Liver (tissue), 9 donors: Measurements from ENCODE around the gene NOL4L. TPM values are rescaled to one million over a fixed set of nuclear protein-coding genes. Genes with fewer than 3 reads are reported as not detected.
"Not testable (repeated sequence)": the region's sequence is repeated elsewhere in the genome, so short reads cannot be mapped to it uniquely, and the experiment has no call there.

Source experiments
- DNase-seq: peaks from one replicate; pipeline ENCODE4 v3.0.0-alpha.2; 2017; ENCODE audit warnings: low spot score
- H3K27ac ChIP-seq, 2 donors: one replicate each; pipeline ENCODE4 v1.7.0; 2013; ENCODE audit warnings: inconsistent platforms in 2 of 2, low read length in 2 of 2, control low read depth in 1 of 2, low read depth in 1 of 2, mild to moderate bottlenecking in 1 of 2
- H3K27me3 ChIP-seq, 4 donors: one replicate each; pipeline versions ENCODE4 v1.6.1 to v1.7.0; 2013; ENCODE audit warnings: low read length in 3 of 4, inconsistent platforms in 1 of 4, mild to moderate bottlenecking in 1 of 4, moderate library complexity in 1 of 4; ENCODE audit not compliant: control insufficient read depth in 4 of 4, insufficient read depth in 4 of 4
- H3K36me3 ChIP-seq, 4 donors: one replicate each; pipeline versions ENCODE4 v1.6.1 to v1.7.0; 2013; ENCODE audit warnings: low read length in 3 of 4, mild to moderate bottlenecking in 3 of 4, low read depth in 1 of 4, moderate library complexity in 1 of 4; ENCODE audit not compliant: control insufficient read depth in 4 of 4, insufficient read depth in 3 of 4
- H3K4me1 ChIP-seq, 4 donors: one replicate each; pipeline versions ENCODE4 v1.6.1 to v1.7.0; 2013; ENCODE audit warnings: low read length in 3 of 4, mild to moderate bottlenecking in 3 of 4, moderate library complexity in 1 of 4; ENCODE audit not compliant: control insufficient read depth in 4 of 4, insufficient read depth in 4 of 4
- H3K4me3 ChIP-seq, 3 donors: one replicate each; pipeline versions ENCODE4 v1.6.1 to v1.7.0; 2013; ENCODE audit warnings: low read length in 3 of 3, control low read depth in 1 of 3, low read depth in 1 of 3, mild to moderate bottlenecking in 1 of 3
- H3K9ac ChIP-seq, 2 donors: one replicate each; pipeline ENCODE4 v1.7.0; 2013; ENCODE audit warnings: low read length in 2 of 2, mild to moderate bottlenecking in 2 of 2, moderate library complexity in 2 of 2, control low read depth in 1 of 2, low read depth in 1 of 2
- H3K9me3 ChIP-seq, 4 donors: one replicate each; pipeline versions ENCODE4 v1.6.1 to v1.7.0; 2013; ENCODE audit warnings: low read length in 3 of 4; ENCODE audit not compliant: control insufficient read depth in 4 of 4
- FOXA1 ChIP-seq: IDR thresholded peaks from 2 replicates; pipeline ENCODE4 v1.6.1; 2016; ENCODE audit warnings: antibody characterized with exemption
- FOXA2 ChIP-seq: IDR thresholded peaks from 2 replicates; pipeline ENCODE4 v1.6.1; 2016; ENCODE audit warnings: antibody characterized with exemption
- HNF4A ChIP-seq, 2 donors: conservative IDR thresholded peaks; 2 replicates each; pipeline ENCODE4 v1.6.1; 2016; ENCODE audit warnings: antibody characterized with exemption in 2 of 2, mild to moderate bottlenecking in 2 of 2
- JUND ChIP-seq, 2 donors: IDR thresholded peaks; 2 replicates each; pipeline ENCODE4 v1.6.1; 2016; ENCODE audit warnings: antibody characterized with exemption in 2 of 2
- NR2F2 ChIP-seq: IDR thresholded peaks from 2 replicates; pipeline ENCODE4 v1.6.1; 2016; ENCODE audit warnings: antibody characterized with exemption
- RAD21 ChIP-seq, 2 donors: IDR thresholded peaks; 2 replicates each; pipeline ENCODE4 v1.6.1; 2016; ENCODE audit warnings: antibody characterized with exemption in 2 of 2, mild to moderate bottlenecking in 2 of 2
- SP1 ChIP-seq: IDR thresholded peaks from 2 replicates; pipeline ENCODE4 v1.6.1; 2018; ENCODE audit warnings: antibody characterized with exemption, mild to moderate bottlenecking
- TAF1 ChIP-seq: conservative IDR thresholded peaks from 2 replicates; pipeline ENCODE4 v1.6.1; 2016; ENCODE audit warnings: antibody characterized with exemption, mild to moderate bottlenecking
- WGBS: extraction: QIAGEN DNeasy Blood & Tissue Kit; methylation state at CpG from one replicate; pipeline ENCODE4 v1.1.7; 2013; 5-methylcytosine and 5-hydroxymethylcytosine counted together
- polyA plus RNA-seq, 2 donors: library from polyadenylated mRNA; stranded (reverse) in 1 of 2; unstranded in 1 of 2; fragments of 200-250 nt in 1 of 2; fragments of >200 nt in 1 of 2; fragmentation: Nextera tagmentation in 1 of 2; extraction: Ambion mirVana in 1 of 2; gene quantifications; one replicate each; pipeline versions ENCODE4 v1.2.1 to v1.2.3, GENCODE V29; 2013 to 2015
- total RNA-seq, 2 donors: library from RNA; depleted of rRNA; stranded (reverse); fragments of >200 nt; gene quantifications; one replicate each; pipeline ENCODE4 v1.2.3, GENCODE V29; 2014
- TF ChIP-seq, protein P1 (sequence below): IDR thresholded peaks from 2 replicates; pipeline ENCODE4 v1.6.1; 2016; ENCODE audit warnings: antibody characterized with exemption
- donor health status: healthy.
- donor health status: healthy.
- donor health status: healthy.
- donor health status: healthy.
- donor health status: healthy.

The NOL4L gene
- total and polyA plus RNA-seq, 4 donors, result 2.2 to 6.8 (median 4.3) TPM

DNA sequence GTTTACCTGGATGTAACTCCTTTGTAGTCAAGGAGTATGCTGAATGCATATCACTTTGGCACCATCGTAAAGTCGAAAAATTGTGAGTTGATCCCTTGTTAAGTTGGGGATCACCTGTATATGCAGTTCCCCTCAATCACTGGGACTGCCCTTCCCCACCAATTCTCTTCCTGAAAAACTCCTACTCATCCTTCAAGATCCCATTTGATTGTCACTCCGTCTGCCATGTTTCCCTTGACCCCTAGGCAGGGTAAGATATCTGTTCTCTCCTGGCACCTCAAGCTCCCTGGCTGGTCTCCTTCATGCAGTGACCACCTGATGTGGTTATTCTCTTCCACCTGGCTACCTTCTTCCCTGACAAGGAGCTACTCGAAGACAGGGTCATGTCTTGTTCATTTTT is 10.0 kb upstream of the NOL4L start:
- Histone ChIP-seq H3K9me3 (no peaks in the 10 kb centered on the region), H3K27me3 (no peaks in the 10 kb centered on the region), H3K9ac (no peak overlapping the region), H3K36me3 (no peaks in the 10 kb centered on the region), H3K4me3 (no peak overlapping the region), H3K27ac (no peak overlapping the region), H3K4me1 (no peaks in the 10 kb centered on the region)
- TF ChIP-seq, protein P1, sequence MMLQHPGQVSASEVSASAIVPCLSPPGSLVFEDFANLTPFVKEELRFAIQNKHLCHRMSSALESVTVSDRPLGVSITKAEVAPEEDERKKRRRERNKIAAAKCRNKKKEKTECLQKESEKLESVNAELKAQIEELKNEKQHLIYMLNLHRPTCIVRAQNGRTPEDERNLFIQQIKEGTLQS, result no peak
- TF ChIP-seq TAF1, result no peak
- WGBS, result 93% methylated on average over 4 of the region's 4 CpGs
- DNase-seq, result no peak

DNA sequence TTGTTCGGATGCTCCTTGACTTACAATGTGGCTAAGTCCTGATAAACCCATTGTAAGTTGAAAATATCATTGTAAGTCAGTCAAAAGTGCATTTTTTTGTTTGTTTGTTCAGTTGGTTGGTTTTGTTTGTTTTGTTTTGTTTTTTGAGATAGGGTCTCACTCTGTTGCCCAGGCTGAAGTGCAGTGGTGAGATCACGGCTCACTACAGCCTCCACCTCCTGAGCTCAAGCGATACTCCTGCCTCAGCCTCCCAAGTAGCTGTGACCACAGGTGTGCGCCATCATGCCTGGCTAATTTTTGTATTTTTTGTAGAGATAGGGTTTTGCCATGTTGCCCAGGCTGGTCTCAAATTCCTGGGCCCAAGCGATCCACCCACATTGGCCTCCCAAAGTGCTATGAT is 9.5 kb upstream of the NOL4L start:
- H3K9ac ChIP-seq, H3K9me3 ChIP-seq, H3K36me3 ChIP-seq, H3K27me3 ChIP-seq, H3K4me3 ChIP-seq, DNase-seq, H3K27ac ChIP-seq, H3K4me1 ChIP-seq: not testable (repeated sequence)
- 95% methylated on average over 5 of the region's 5 CpGs for WGBS

DNA sequence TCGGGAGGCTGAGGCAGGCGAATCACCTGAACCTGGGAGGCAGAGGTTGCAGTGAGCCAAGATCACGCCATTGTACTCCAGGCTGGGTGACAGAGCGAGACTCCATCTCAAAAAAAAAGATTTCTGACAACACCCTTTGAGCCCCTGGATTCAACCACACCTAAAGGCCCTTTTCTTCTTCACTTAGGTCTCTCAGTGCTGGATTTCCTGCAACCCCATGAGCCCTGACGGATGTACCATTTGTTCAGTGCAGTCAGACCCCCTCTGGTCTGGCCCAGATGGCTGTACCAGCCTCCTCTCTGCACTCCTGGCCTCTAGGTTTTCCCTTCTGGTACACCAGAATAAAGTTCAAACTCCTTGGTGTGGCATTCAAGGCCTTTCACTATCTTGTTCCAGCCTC is 9.1 kb upstream of the NOL4L start:
- WGBS, result 94% methylated on average over 5 of the region's 5 CpGs
- Histone ChIP-seq H3K27ac (no peak overlapping the region), H3K9me3 (no peaks in the 10 kb centered on the region), H3K9ac (no peak overlapping the region), H3K27me3 (no peaks in the 10 kb centered on the region), H3K36me3 (no peaks in the 10 kb centered on the region), H3K4me3 (no peak overlapping the region), H3K4me1 (no peaks in the 10 kb centered on the region)
- no peak for DNase-seq
- TF ChIP-seq, protein P1, result no peak
- TF ChIP-seq SP1, result no peak
- TF ChIP-seq HNF4A (conservative IDR thresholded peaks at IDR 0.05), result no peak

GRCh38 chr20:32592616-32593015 is 7.5 kb upstream of the NOL4L start:
- not testable (repeated sequence) for H3K27ac ChIP-seq, H3K27me3 ChIP-seq, H3K36me3 ChIP-seq, H3K9ac ChIP-seq, DNase-seq, H3K9me3 ChIP-seq, H3K4me3 ChIP-seq, H3K4me1 ChIP-seq
- WGBS, result 94% methylated on average over 4 of the region's 4 CpGs

- no peaks in the 10 kb centered on the region for H3K4me1 ChIP-seq
- no peaks in the 10 kb centered on the region for H3K9me3 ChIP-seq
- no peaks in the 10 kb centered on the region for H3K36me3 ChIP-seq
- WGBS, result 92% methylated on average over 3 of the region's 3 CpGs
- H3K4me3 ChIP-seq, result no peak overlapping the region
- H3K27ac ChIP-seq, result no peak overlapping the region
- TF ChIP-seq JUND (IDR thresholded peaks at IDR 0.05) (no peak), NR2F2 (no peak), FOXA2 (no peak), RAD21 (IDR thresholded peaks at IDR 0.05) (no peak), FOXA1 (no peak)
- TF ChIP-seq, protein P1, result no peak
- no peak overlapping the region for H3K9ac ChIP-seq
- peaks cover 0 to 4% (median 0%) of the 10 kb centered on the region in 4 donors for H3K27me3 ChIP-seq
- no peak for DNase-seq
These were observed 6.9 kb upstream of the NOL4L start for GRCh38 chr20:32592022-32592421.
